Smooth muscle cell of the brain vasculature (primary cell): ENCODE data around the gene MYO6.
A peak's percentile ranks its signal among the peaks of the same experiment; 100 is the strongest.
"Not testable (repeated sequence)": the region's sequence is repeated elsewhere in the genome, so short reads cannot be mapped to it uniquely, and the experiment has no call there.

Experiments
- DNase-seq: peaks from one replicate; pipeline ENCODE4 v3.0.0-alpha.2; 2012; ENCODE audit warnings: low read depth, low spot score

MYO6 gene

GRCh38 chr6:75892384-75892783 lies 143.3 kb downstream of the MYO6 start:
- no peak for DNase-seq

- peak; percentile 45 for DNase-seq
These were observed 144.2 kb downstream of the MYO6 start for GRCh38 chr6:75893058-75893775.

- DNase-seq = no peak
These were observed 144.7 kb downstream of the MYO6 start for GRCh38 chr6:75893776-75894152.

- DNase-seq = no peak
These were observed 147.5 kb downstream of the MYO6 start for GRCh38 chr6:75896526-75896925.

GRCh38 chr6:75900216-75900615 lies 151.2 kb downstream of the MYO6 start:
- not testable (repeated sequence) for DNase-seq

GRCh38 chr6:75905129-75905528 lies 156.1 kb downstream of the MYO6 start:
- DNase-seq = not testable (repeated sequence)

GRCh38 chr6:75906871-75907270 lies 157.8 kb downstream of the MYO6 start:
- no peak for DNase-seq

GRCh38 chr6:75907444-75907843 lies 158.4 kb downstream of the MYO6 start:
- no peak for DNase-seq

GRCh38 chr6:75913040-75913439 lies 164.0 kb downstream of the MYO6 start:
- no peak for DNase-seq

- DNase-seq = no peak
These were observed 173.2 kb downstream of the MYO6 start for GRCh38 chr6:75922226-75922625.

GRCh38 chr6:75926293-75927168 lies 177.5 kb downstream of the MYO6 start:
- no peak for DNase-seq

- DNase-seq = no peak
These were observed 182.1 kb downstream of the MYO6 start for GRCh38 chr6:75931011-75931680.

- DNase-seq = no peak
These were observed 183.0 kb downstream of the MYO6 start for GRCh38 chr6:75932067-75932466.

- DNase-seq = no peak
These were observed 184.4 kb downstream of the MYO6 start for GRCh38 chr6:75933387-75933975.

- DNase-seq = peak; percentile 44
These were observed 185.8 kb downstream of the MYO6 start for GRCh38 chr6:75934643-75935472.

- no peak for DNase-seq
These were observed 186.4 kb downstream of the MYO6 start for GRCh38 chr6:75935473-75935793.

- no peak for DNase-seq
These were observed 187.6 kb downstream of the MYO6 start for GRCh38 chr6:75936682-75937081.

GRCh38 chr6:75937846-75938245 lies 188.8 kb downstream of the MYO6 start:
- no peak for DNase-seq

GRCh38 chr6:75940564-75940963 lies 191.5 kb downstream of the MYO6 start:
- DNase-seq = no peak

- DNase-seq = no peak
These were observed 192.5 kb downstream of the MYO6 start for GRCh38 chr6:75941509-75941908.

- DNase-seq = no peak
These were observed 194.3 kb downstream of the MYO6 start for GRCh38 chr6:75943381-75943780.
